NCI-H1092 (cell line): Measurements from ENCODE around the gene CRADD.
"Not testable (repeated sequence)": the region's sequence is repeated elsewhere in the genome, so short reads cannot be mapped to it uniquely, and the experiment has no call there.

Experiments used
- DNase-seq: peaks from one replicate; lab custom pipeline; 2025; lab: John Stamatoyannopoulos, UW

CRADD gene

GRCh38 chr12:93757792-93758694 is 80.9 kb downstream of the CRADD start:
- no peak for DNase-seq

- no peak for DNase-seq
Measured at GRCh38 chr12:93758801-93759373, 81.7 kb downstream of the CRADD start.

GRCh38 chr12:93759512-93760081 is 82.4 kb downstream of the CRADD start:
- no peak for DNase-seq

- no peak for DNase-seq
Measured at GRCh38 chr12:93760275-93760875, 83.2 kb downstream of the CRADD start.

GRCh38 chr12:93762059-93762719 is 85.0 kb downstream of the CRADD start:
- no peak for DNase-seq

GRCh38 chr12:93762912-93763553 is 85.9 kb downstream of the CRADD start:
- DNase-seq = no peak

- no peak for DNase-seq
Measured at GRCh38 chr12:93763746-93764147, 86.6 kb downstream of the CRADD start.

GRCh38 chr12:93766371-93766770 is 89.2 kb downstream of the CRADD start:
- no peak for DNase-seq

GRCh38 chr12:93766796-93767523 is 89.8 kb downstream of the CRADD start:
- no peak for DNase-seq

GRCh38 chr12:93767524-93767863 is 90.3 kb downstream of the CRADD start:
- DNase-seq = no peak

- DNase-seq = no peak
Measured at GRCh38 chr12:93772003-93772700, 95.0 kb downstream of the CRADD start.

GRCh38 chr12:93773122-93773871 is 96.1 kb downstream of the CRADD start:
- no peak for DNase-seq

GRCh38 chr12:93776581-93777018 is 99.4 kb downstream of the CRADD start:
- no peak for DNase-seq

- DNase-seq = no peak
Measured at GRCh38 chr12:93777254-93777653, 100.1 kb downstream of the CRADD start.

GRCh38 chr12:93778306-93778705 is 101.1 kb downstream of the CRADD start:
- no peak for DNase-seq

- no peak for DNase-seq
Measured at GRCh38 chr12:93778766-93779165, 101.6 kb downstream of the CRADD start.

GRCh38 chr12:93780101-93780641 is 103.0 kb downstream of the CRADD start:
- no peak for DNase-seq

GRCh38 chr12:93780886-93781285 is 103.7 kb downstream of the CRADD start:
- DNase-seq = not testable (repeated sequence)

- DNase-seq = not testable (repeated sequence)
Measured at GRCh38 chr12:93781961-93782360, 104.8 kb downstream of the CRADD start.
